ENCODE data around the gene ATN1.

GRCh38 chr12:6912164-6912935 is 15.4 kb upstream of the ATN1 start:
- TF ChIP-seq CTCF (conservative IDR thresholded peaks at IDR 0.05; ENCODE audit: low read depth, low read length) (no peak), EZH2 (IDR thresholded peaks at IDR 0.05; ENCODE audit: borderline replicate concordance, low read depth, low read length, poor library complexity, severe bottlenecking) (no peak)

Data from A673 (cell line).